SHP77 (cell line): Measurements from ENCODE around the gene SAMD10.

ENCODE experiments used
- DNase-seq, 2 experiments: peaks; one replicate each; lab custom pipeline; 2025; lab: John Stamatoyannopoulos, UW

SAMD10 gene

GRCh38 chr20:63955827-63956663, 23.4 kb downstream of the SAMD10 start, which contains the start of gene UCKL1:
UCKL1 (minus strand) TSS chr20:63956416; CDS start chr20:63956372, 44 bp downstream.
- DNase-seq: peak; percentile 88 to 97

GRCh38 chr20:63955281-63955826, 24.1 kb downstream of the SAMD10 start:
- DNase-seq: peak in 1 of 2 experiments; percentile 30

GRCh38 chr20:63953764-63954429, 25.5 kb downstream of the SAMD10 start:
- DNase-seq: no peak

GRCh38 chr20:63952769-63953168, 26.7 kb downstream of the SAMD10 start:
- DNase-seq: no peak

- no peak for DNase-seq
Observed at GRCh38 chr20:63952210-63952535, 27.3 kb downstream of the SAMD10 start.

- no peak for DNase-seq
Observed at GRCh38 chr20:63951398-63952209, 27.8 kb downstream of the SAMD10 start.

GRCh38 chr20:63950701-63951397, 28.6 kb downstream of the SAMD10 start:
- no peak for DNase-seq

- peak in 1 of 2 experiments; percentile 75 for DNase-seq
Observed at GRCh38 chr20:63947638-63948456, 31.6 kb downstream of the SAMD10 start.

GRCh38 chr20:63946986-63947637, 32.3 kb downstream of the SAMD10 start:
- no peak for DNase-seq

- no peak for DNase-seq
Observed at GRCh38 chr20:63945921-63946920, 33.2 kb downstream of the SAMD10 start.

- no peak for DNase-seq
Observed at GRCh38 chr20:63945031-63945658, 34.3 kb downstream of the SAMD10 start.

GRCh38 chr20:63944078-63944941, 35.1 kb downstream of the SAMD10 start:
- DNase-seq: no peak

GRCh38 chr20:63943808-63944077, 35.7 kb downstream of the SAMD10 start:
- DNase-seq: no peak

GRCh38 chr20:63942969-63943807, 36.3 kb downstream of the SAMD10 start:
- no peak for DNase-seq

- DNase-seq: peak in 1 of 2 experiments; percentile 24
Observed at GRCh38 chr20:63942250-63942951, 37.0 kb downstream of the SAMD10 start.
